Right lobe of liver (tissue), 6 donors: Measurements from ENCODE around the gene SLC4A5. TPM values are rescaled to one million over a fixed set of nuclear protein-coding genes. Genes with fewer than 3 reads are reported as not detected.

Experiments used
- ATAC-seq, 4 donors: fragments of 200-7000 bp; cut with Tn5 transposase; one replicate each; pipeline ENCODE4 v1.9.1; 2020; ENCODE audit warnings: mild to moderate bottlenecking in 4 of 4, moderate library complexity in 4 of 4
- DNase-seq, 3 donors: peaks; one replicate each; pipeline ENCODE4 v3.0.0-alpha.2; 2020
- H3K27ac ChIP-seq, 3 donors: fragments of 200-600 bp; one replicate each; pipeline ENCODE4 v1.8.0; 2022
- H3K27me3 ChIP-seq, 2 donors: fragments of 200-600 bp; one replicate each; pipeline ENCODE4 v1.8.0; 2022
- H3K36me3 ChIP-seq, 4 donors: fragments of 200-600 bp; sonication (generic) in 1 of 4; one replicate each; pipeline versions ENCODE4 v1.5.1 to v1.8.0; 2017 to 2022; ENCODE audit warnings: control low read depth in 1 of 4
- H3K4me1 ChIP-seq, 4 donors: fragments of 200-600 bp; sonication (generic) in 1 of 4; one replicate each; pipeline versions ENCODE4 v1.5.1 to v1.8.0; 2017 to 2022; ENCODE audit warnings: control low read depth in 1 of 4
- H3K4me3 ChIP-seq, 3 donors: fragments of 200-600 bp; one replicate each; pipeline ENCODE4 v1.8.0; 2022
- H3K9me3 ChIP-seq, 4 donors: fragments of 200-600 bp; sonication (generic) in 1 of 4; one replicate each; pipeline versions ENCODE4 v1.5.1 to v1.8.0; 2017 to 2022; ENCODE audit warnings: control low read depth in 1 of 4
- CTCF ChIP-seq, 4 donors: fragments of 200-600 bp in 3 of 4; fragments of 450-650 bp in 1 of 4; IDR thresholded peaks; one replicate each; pipeline versions ENCODE4 v1.5.1 to v1.8.0; 2016 to 2022; ENCODE audit warnings: antibody characterized with exemption in 4 of 4, mild to moderate bottlenecking in 2 of 4
- POLR2A ChIP-seq: fragments of 450-650 bp; IDR thresholded peaks from one replicate; pipeline ENCODE4 v1.6.1; 2017; ENCODE audit warnings: antibody characterized with exemption, mild to moderate bottlenecking
- WGBS: methylation state at CpG from one replicate; pipeline ENCODE4 v1.1.6; 2018; ENCODE audit warnings: low coverage, low lambda C conversion rate; ENCODE audit not compliant: insufficient coverage; ENCODE audit errors: missing lambda C conversion rate; 5-methylcytosine and 5-hydroxymethylcytosine counted together
- intact Hi-C, 2 donors: fragments of 100-400 bp; cut with DNase I; formaldehyde crosslinking; loops; one replicate each; pipeline versions ENCODE4 v1.11.2 to v1.14.1; 2022
- total RNA-seq, 6 experiments: library from RNA; depleted of rRNA in 2 of 6; stranded (reverse); fragments of >200 nt in 2 of 6; fragmentation: NEBNext Ultra II Directional in 3 of 6; extraction: Animal tissue kit (Norgen Biotek cat#: 25700) in 3 of 6; gene quantifications; one replicate each; pipeline versions ENCODE4 v1.1.0 to v1.2.4, GENCODE V29; 2016 to 2023
- donor health status: DM: no; HTN: yes; CAD: no.
- donor health status: DM: no; HTN: no; CAD: no.
- donor health status: DM: no; HTN: no; CAD: no.
- donor health status: DM: no; HTN: yes; CAD: no.
- donor health status: DM: no; HTN: yes; CAD: no.

Gene SLC4A5
- total RNA-seq, 6 experiments from 2014 or later = 0.12 to 1.2 (median 0.68) TPM

GRCh38 chr2:74328573-74328972 lies 14.6 kb downstream of the SLC4A5 start:
- intact Hi-C loops = no loop called here
- H3K27me3 ChIP-seq = no peaks in the 10 kb centered on the region
- no peak for DNase-seq
- 53% methylated on average over 2 of the region's 2 CpGs for WGBS
- H3K4me1 ChIP-seq = no peaks in the 10 kb centered on the region
- H3K27ac ChIP-seq = no peak overlapping the region
- no peak overlapping the region for H3K4me3 ChIP-seq
- no peak for TF ChIP-seq POLR2A
- no peak for TF ChIP-seq CTCF (IDR thresholded peaks at IDR 0.05)
- ATAC-seq = no peak
- no peaks in the 10 kb centered on the region for H3K36me3 ChIP-seq
- H3K9me3 ChIP-seq = no peaks in the 10 kb centered on the region

- intact Hi-C loops = no loop called here
- no peak overlapping the region for H3K4me3 ChIP-seq
- no peak for DNase-seq
- no peaks in the 10 kb centered on the region for H3K27me3 ChIP-seq
- WGBS = no CpG with 5 or more reads among the region's 2 CpGs
- H3K36me3 ChIP-seq = no peaks in the 10 kb centered on the region
- TF ChIP-seq CTCF (IDR thresholded peaks at IDR 0.05) (no peak), POLR2A (no peak)
- ATAC-seq = no peak
- no peaks in the 10 kb centered on the region for H3K4me1 ChIP-seq
- H3K27ac ChIP-seq = no peak overlapping the region
- no peaks in the 10 kb centered on the region for H3K9me3 ChIP-seq
Observed at GRCh38 chr2:74328074-74328473, 15.1 kb downstream of the SLC4A5 start.

GRCh38 chr2:74327627-74328026 lies 15.6 kb downstream of the SLC4A5 start:
- DNase-seq (no peak), ATAC-seq (no peak)
- H3K27me3 ChIP-seq = no peaks in the 10 kb centered on the region
- no peaks in the 10 kb centered on the region for H3K9me3 ChIP-seq
- 50% methylated on average over 1 of the region's 1 CpG for WGBS
- H3K36me3 ChIP-seq = no peaks in the 10 kb centered on the region
- H3K27ac ChIP-seq = no peak overlapping the region
- no peak overlapping the region for H3K4me3 ChIP-seq
- TF ChIP-seq POLR2A (no peak), CTCF (IDR thresholded peaks at IDR 0.05) (no peak)
- no peaks in the 10 kb centered on the region for H3K4me1 ChIP-seq
- intact Hi-C loops = no loop called here

GRCh38 chr2:74327199-74327598 lies 16.0 kb downstream of the SLC4A5 start:
- intact Hi-C loops = no loop called here
- H3K4me1 ChIP-seq = no peaks in the 10 kb centered on the region
- WGBS = 70% methylated on average over 5 of the region's 5 CpGs
- H3K36me3 ChIP-seq = no peaks in the 10 kb centered on the region
- ATAC-seq (no peak), DNase-seq (no peak)
- H3K4me3 ChIP-seq = no peak overlapping the region
- TF ChIP-seq CTCF (IDR thresholded peaks at IDR 0.05) (no peak), POLR2A (no peak)
- H3K9me3 ChIP-seq = no peaks in the 10 kb centered on the region
- no peaks in the 10 kb centered on the region for H3K27me3 ChIP-seq
- no peak overlapping the region for H3K27ac ChIP-seq

- no peak overlapping the region for H3K27ac ChIP-seq
- no peaks in the 10 kb centered on the region for H3K9me3 ChIP-seq
- 86% methylated on average over 1 of the region's 2 CpGs for WGBS
- H3K36me3 ChIP-seq = no peaks in the 10 kb centered on the region
- ATAC-seq (no peak), DNase-seq (no peak)
- H3K4me1 ChIP-seq = no peaks in the 10 kb centered on the region
- TF ChIP-seq POLR2A = no peak
- no peak for TF ChIP-seq CTCF (IDR thresholded peaks at IDR 0.05)
- H3K4me3 ChIP-seq = no peak overlapping the region
- no peaks in the 10 kb centered on the region for H3K27me3 ChIP-seq
- intact Hi-C loops = no loop called here
Observed at GRCh38 chr2:74325815-74326214, 17.4 kb downstream of the SLC4A5 start.
